HepG2 (cell line): Measurements from ENCODE around the gene BCL7A.

Experiments used
- ARHGAP35 ChIP-seq: sonication (generic); formaldehyde crosslinking; IDR thresholded peaks from 2 replicates; pipeline ENCODE4 v1.9.0; 2022; ENCODE audit warnings: mild to moderate bottlenecking, inconsistent platforms, moderate library complexity, missing genetic modification reagents, borderline replicate concordance
- BCL3 ChIP-seq: sonication (generic); formaldehyde crosslinking; IDR thresholded peaks from 2 replicates; pipeline ENCODE4 v1.5.1; 2020; ENCODE audit warnings: mild to moderate bottlenecking, missing genetic modification reagents, moderate library complexity
- CC2D1A ChIP-seq: sonication (generic); formaldehyde crosslinking; IDR thresholded peaks from 2 replicates; pipeline ENCODE4 v1.8.1; 2023; ENCODE audit warnings: mild to moderate bottlenecking, missing genetic modification reagents
- MIXL1 ChIP-seq: IDR thresholded peaks from 2 replicates; pipeline ENCODE4 v1.6.1; 2016
- SMC3 ChIP-seq: IDR thresholded peaks from 2 replicates; pipeline ENCODE4 v1.6.1; 2011; ENCODE audit warnings: low read length, improper control_type of control experiment
- SUZ12 ChIP-seq: fragments of 150-350 bp; IDR thresholded peaks from 2 replicates; pipeline ENCODE4 v1.6.1; 2014; ENCODE audit warnings: low read depth, low read length
- ZBTB10 ChIP-seq: sonication (generic); formaldehyde crosslinking; IDR thresholded peaks from 2 replicates; pipeline ENCODE4 v1.4.0; 2020; ENCODE audit warnings: missing genetic modification reagents, borderline replicate concordance
- ZNF260 ChIP-seq: sonication (generic); formaldehyde crosslinking; IDR thresholded peaks from 2 replicates; pipeline ENCODE4 v1.4.0; 2020; ENCODE audit warnings: missing genetic modification reagents, low read depth, mild to moderate bottlenecking, borderline replicate concordance
- TF ChIP-seq, protein P1 (sequence below): sonication (generic); formaldehyde crosslinking; IDR thresholded peaks from 2 replicates; pipeline ENCODE4 v1.4.0; 2020; ENCODE audit warnings: missing genetic modification reagents
- TF ChIP-seq, protein P2 (sequence below): sonication (generic); formaldehyde crosslinking; IDR thresholded peaks from 2 replicates; pipeline ENCODE4 v1.5.0; 2020; ENCODE audit warnings: missing genetic modification reagents

- TF ChIP-seq ZNF260 (CRISPR knock-in tag), result no peak
- no peak for TF ChIP-seq SMC3
- TF ChIP-seq CC2D1A, result no peak
- no peak for TF ChIP-seq BCL3 (CRISPR knock-in tag)
- TF ChIP-seq ZBTB10 (CRISPR knock-in tag), result no peak
- no peak for TF ChIP-seq MIXL1 (CRISPR knock-in tag)
- TF ChIP-seq, protein P1, sequence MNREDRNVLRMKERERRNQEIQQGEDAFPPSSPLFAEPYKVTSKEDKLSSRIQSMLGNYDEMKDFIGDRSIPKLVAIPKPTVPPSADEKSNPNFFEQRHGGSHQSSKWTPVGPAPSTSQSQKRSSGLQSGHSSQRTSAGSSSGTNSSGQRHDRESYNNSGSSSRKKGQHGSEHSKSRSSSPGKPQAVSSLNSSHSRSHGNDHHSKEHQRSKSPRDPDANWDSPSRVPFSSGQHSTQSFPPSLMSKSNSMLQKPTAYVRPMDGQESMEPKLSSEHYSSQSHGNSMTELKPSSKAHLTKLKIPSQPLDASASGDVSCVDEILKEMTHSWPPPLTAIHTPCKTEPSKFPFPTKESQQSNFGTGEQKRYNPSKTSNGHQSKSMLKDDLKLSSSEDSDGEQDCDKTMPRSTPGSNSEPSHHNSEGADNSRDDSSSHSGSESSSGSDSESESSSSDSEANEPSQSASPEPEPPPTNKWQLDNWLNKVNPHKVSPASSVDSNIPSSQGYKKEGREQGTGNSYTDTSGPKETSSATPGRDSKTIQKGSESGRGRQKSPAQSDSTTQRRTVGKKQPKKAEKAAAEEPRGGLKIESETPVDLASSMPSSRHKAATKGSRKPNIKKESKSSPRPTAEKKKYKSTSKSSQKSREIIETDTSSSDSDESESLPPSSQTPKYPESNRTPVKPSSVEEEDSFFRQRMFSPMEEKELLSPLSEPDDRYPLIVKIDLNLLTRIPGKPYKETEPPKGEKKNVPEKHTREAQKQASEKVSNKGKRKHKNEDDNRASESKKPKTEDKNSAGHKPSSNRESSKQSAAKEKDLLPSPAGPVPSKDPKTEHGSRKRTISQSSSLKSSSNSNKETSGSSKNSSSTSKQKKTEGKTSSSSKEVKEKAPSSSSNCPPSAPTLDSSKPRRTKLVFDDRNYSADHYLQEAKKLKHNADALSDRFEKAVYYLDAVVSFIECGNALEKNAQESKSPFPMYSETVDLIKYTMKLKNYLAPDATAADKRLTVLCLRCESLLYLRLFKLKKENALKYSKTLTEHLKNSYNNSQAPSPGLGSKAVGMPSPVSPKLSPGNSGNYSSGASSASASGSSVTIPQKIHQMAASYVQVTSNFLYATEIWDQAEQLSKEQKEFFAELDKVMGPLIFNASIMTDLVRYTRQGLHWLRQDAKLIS (CRISPR knock-in tag), result no peak
- TF ChIP-seq, protein P2, sequence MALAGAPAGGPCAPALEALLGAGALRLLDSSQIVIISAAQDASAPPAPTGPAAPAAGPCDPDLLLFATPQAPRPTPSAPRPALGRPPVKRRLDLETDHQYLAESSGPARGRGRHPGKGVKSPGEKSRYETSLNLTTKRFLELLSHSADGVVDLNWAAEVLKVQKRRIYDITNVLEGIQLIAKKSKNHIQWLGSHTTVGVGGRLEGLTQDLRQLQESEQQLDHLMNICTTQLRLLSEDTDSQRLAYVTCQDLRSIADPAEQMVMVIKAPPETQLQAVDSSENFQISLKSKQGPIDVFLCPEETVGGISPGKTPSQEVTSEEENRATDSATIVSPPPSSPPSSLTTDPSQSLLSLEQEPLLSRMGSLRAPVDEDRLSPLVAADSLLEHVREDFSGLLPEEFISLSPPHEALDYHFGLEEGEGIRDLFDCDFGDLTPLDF, result no peak
- TF ChIP-seq ARHGAP35 (CRISPR knock-in tag), result no peak
- TF ChIP-seq SUZ12, result no peak
Measured at GRCh38 chr12:122004633-122005071, 17.0 kb upstream of the BCL7A start.
